Activated T-cell treated with anti-CD3 and anti-CD28 coated beads, Interleukin-2, amount 50 U/mL, for 4 hours (primary cell): ENCODE data around the gene ARHGAP22. TPM values are rescaled to one million over a fixed set of nuclear protein-coding genes. Genes with fewer than 3 reads are reported as not detected.

ENCODE experiments used
- ATAC-seq, 2 donors: fragments of 200-7000 bp; cut with Tn5 transposase; one replicate each; pipeline ENCODE4 v1.10.0; 2021
- DNase-seq: peaks from one replicate; pipeline ENCODE4 v3.0.0-alpha.2; 2020
- H3K27me3 Mint-ChIP-seq: one replicate; pipeline ENCODE4 v1.8.0; 2021; ENCODE audit warnings: low read depth, mixed read lengths
- H3K36me3 Mint-ChIP-seq: one replicate; pipeline ENCODE4 v1.8.0; 2022; ENCODE audit warnings: mixed read lengths; ENCODE audit not compliant: insufficient read depth
- H3K4me1 Mint-ChIP-seq: one replicate; pipeline ENCODE4 v1.8.0; 2021; ENCODE audit warnings: low read depth, mixed read lengths
- H3K4me3 Mint-ChIP-seq: one replicate; pipeline ENCODE4 v1.8.0; 2021; ENCODE audit warnings: mild to moderate bottlenecking, moderate library complexity, mixed read lengths
- H3K9me3 Mint-ChIP-seq: one replicate; pipeline ENCODE4 v1.8.0; 2021; ENCODE audit warnings: mixed read lengths
- total RNA-seq, 3 donors: library from RNA; stranded (reverse); gene quantifications; one replicate each; pipeline ENCODE4 v1.2.1, GENCODE V29; 2021

Gene ARHGAP22
- total RNA-seq, 3 donors from 2014 or later = 0.08 to 0.63 (median 0.13) TPM

- no peak for ATAC-seq
- peaks cover 54% of the 10 kb centered on the region for H3K27me3 Mint-ChIP-seq
Measured at GRCh38 chr10:48522011-48522765, 82.7 kb downstream of the ARHGAP22 start.

GRCh38 chr10:48520594-48520993 lies 84.3 kb downstream of the ARHGAP22 start:
- H3K27me3 Mint-ChIP-seq = peaks cover 53% of the 10 kb centered on the region
- H3K4me3 Mint-ChIP-seq = no peak overlapping the region
- DNase-seq (no peak), ATAC-seq (no peak)
- no peaks in the 10 kb centered on the region for H3K9me3 Mint-ChIP-seq
- H3K4me1 Mint-ChIP-seq = peaks cover 6% of the 10 kb centered on the region
- H3K36me3 Mint-ChIP-seq = no peaks in the 10 kb centered on the region

More at GRCh38 chr10:48522011-48522765, 82.7 kb downstream of the ARHGAP22 start:
- Mint-ChIP-seq H3K9me3 (no peaks in the 10 kb centered on the region), H3K4me1 (peaks cover 6% of the 10 kb centered on the region), H3K36me3 (no peaks in the 10 kb centered on the region), H3K4me3 (no peak overlapping the region)
- DNase-seq = no peak

GRCh38 chr10:48520184-48520506 lies 84.7 kb downstream of the ARHGAP22 start:
- H3K9me3 Mint-ChIP-seq = peaks cover 3% of the 10 kb centered on the region
- ATAC-seq (no peak), DNase-seq (no peak)
- no peaks in the 10 kb centered on the region for H3K36me3 Mint-ChIP-seq
- no peak overlapping the region for H3K4me3 Mint-ChIP-seq
- H3K27me3 Mint-ChIP-seq = peaks cover 49% of the 10 kb centered on the region
- peaks cover 6% of the 10 kb centered on the region for H3K4me1 Mint-ChIP-seq

- ATAC-seq = no peak
- Mint-ChIP-seq H3K36me3 (no peaks in the 10 kb centered on the region), H3K27me3 (peaks cover 44% of the 10 kb centered on the region), H3K9me3 (peaks cover 6% of the 10 kb centered on the region), H3K4me1 (peaks cover 5% of the 10 kb centered on the region), H3K4me3 (no peak overlapping the region)
- no peak for DNase-seq
Measured at GRCh38 chr10:48519481-48520183, 85.2 kb downstream of the ARHGAP22 start.

GRCh38 chr10:48518986-48519385 lies 85.9 kb downstream of the ARHGAP22 start:
- peaks cover 9% of the 10 kb centered on the region for H3K9me3 Mint-ChIP-seq
- DNase-seq (no peak), ATAC-seq (no peak)
- no peaks in the 10 kb centered on the region for H3K36me3 Mint-ChIP-seq
- H3K4me3 Mint-ChIP-seq = no peak overlapping the region
- H3K4me1 Mint-ChIP-seq = peaks cover 4% of the 10 kb centered on the region
- H3K27me3 Mint-ChIP-seq = peaks cover 40% of the 10 kb centered on the region

- Mint-ChIP-seq H3K27me3 (peaks cover 40% of the 10 kb centered on the region), H3K9me3 (peaks cover 15% of the 10 kb centered on the region), H3K36me3 (no peaks in the 10 kb centered on the region), H3K4me3 (no peak overlapping the region), H3K4me1 (peaks cover 3% of the 10 kb centered on the region)
- ATAC-seq (no peak), DNase-seq (no peak)
Measured at GRCh38 chr10:48517911-48518811, 86.7 kb downstream of the ARHGAP22 start.

GRCh38 chr10:48517482-48517881 lies 87.4 kb downstream of the ARHGAP22 start:
- Mint-ChIP-seq H3K27me3 (peaks cover 33% of the 10 kb centered on the region), H3K4me3 (no peak overlapping the region), H3K36me3 (no peaks in the 10 kb centered on the region), H3K9me3 (peaks cover 15% of the 10 kb centered on the region), H3K4me1 (peaks cover 2% of the 10 kb centered on the region)
- ATAC-seq (no peak), DNase-seq (no peak)

- ATAC-seq (no peak), DNase-seq (no peak)
- Mint-ChIP-seq H3K27me3 (peaks cover 29% of the 10 kb centered on the region), H3K9me3 (peaks cover 15% of the 10 kb centered on the region), H3K4me3 (no peak overlapping the region), H3K36me3 (no peaks in the 10 kb centered on the region), H3K4me1 (peaks cover 2% of the 10 kb centered on the region)
Measured at GRCh38 chr10:48516911-48517310, 88.0 kb downstream of the ARHGAP22 start.

- peaks cover 2% of the 10 kb centered on the region for H3K4me1 Mint-ChIP-seq
- no peak for DNase-seq
- ATAC-seq = no peak
- no peaks in the 10 kb centered on the region for H3K36me3 Mint-ChIP-seq
- H3K4me3 Mint-ChIP-seq = no peak overlapping the region
- H3K27me3 Mint-ChIP-seq = peaks cover 12% of the 10 kb centered on the region
- peaks cover 15% of the 10 kb centered on the region for H3K9me3 Mint-ChIP-seq
Measured at GRCh38 chr10:48514916-48515315, 90.0 kb downstream of the ARHGAP22 start.

GRCh38 chr10:48514255-48514654 lies 90.6 kb downstream of the ARHGAP22 start:
- no peak for ATAC-seq
- Mint-ChIP-seq H3K27me3 (peaks cover 8% of the 10 kb centered on the region), H3K4me3 (no peak overlapping the region), H3K36me3 (no peaks in the 10 kb centered on the region), H3K4me1 (peaks cover 2% of the 10 kb centered on the region), H3K9me3 (peaks cover 15% of the 10 kb centered on the region)
- DNase-seq = no peak

- ATAC-seq (no peak), DNase-seq (no peak)
- Mint-ChIP-seq H3K9me3 (peaks cover 15% of the 10 kb centered on the region), H3K27me3 (no peaks in the 10 kb centered on the region), H3K4me3 (no peak overlapping the region), H3K4me1 (peaks cover under 1% of the 10 kb centered on the region), H3K36me3 (no peaks in the 10 kb centered on the region)
Measured at GRCh38 chr10:48512861-48513260, 92.0 kb downstream of the ARHGAP22 start.

GRCh38 chr10:48511875-48512231 lies 93.0 kb downstream of the ARHGAP22 start:
- no peak for DNase-seq
- Mint-ChIP-seq H3K36me3 (no peaks in the 10 kb centered on the region), H3K4me1 (no peaks in the 10 kb centered on the region), H3K4me3 (no peak overlapping the region), H3K9me3 (peaks cover 15% of the 10 kb centered on the region), H3K27me3 (peaks cover 4% of the 10 kb centered on the region)
- ATAC-seq = no peak

GRCh38 chr10:48511066-48511874 lies 93.6 kb downstream of the ARHGAP22 start:
- DNase-seq = no peak
- H3K9me3 Mint-ChIP-seq = peaks cover 15% of the 10 kb centered on the region
- peaks cover 4% of the 10 kb centered on the region for H3K27me3 Mint-ChIP-seq
- ATAC-seq = no peak
- no peaks in the 10 kb centered on the region for H3K36me3 Mint-ChIP-seq
- H3K4me3 Mint-ChIP-seq = no peak overlapping the region
- H3K4me1 Mint-ChIP-seq = no peaks in the 10 kb centered on the region
